Activated CD4-positive, alpha-beta T cell treated with anti-CD3 and anti-CD28 coated beads for 4 hours (primary cell): Measurements from ENCODE around the gene ILK.

Experiments
- DNase-seq, 2 donors: peaks; one replicate each; pipeline ENCODE4 v3.0.0-alpha.2; 2020

ILK gene

DNA sequence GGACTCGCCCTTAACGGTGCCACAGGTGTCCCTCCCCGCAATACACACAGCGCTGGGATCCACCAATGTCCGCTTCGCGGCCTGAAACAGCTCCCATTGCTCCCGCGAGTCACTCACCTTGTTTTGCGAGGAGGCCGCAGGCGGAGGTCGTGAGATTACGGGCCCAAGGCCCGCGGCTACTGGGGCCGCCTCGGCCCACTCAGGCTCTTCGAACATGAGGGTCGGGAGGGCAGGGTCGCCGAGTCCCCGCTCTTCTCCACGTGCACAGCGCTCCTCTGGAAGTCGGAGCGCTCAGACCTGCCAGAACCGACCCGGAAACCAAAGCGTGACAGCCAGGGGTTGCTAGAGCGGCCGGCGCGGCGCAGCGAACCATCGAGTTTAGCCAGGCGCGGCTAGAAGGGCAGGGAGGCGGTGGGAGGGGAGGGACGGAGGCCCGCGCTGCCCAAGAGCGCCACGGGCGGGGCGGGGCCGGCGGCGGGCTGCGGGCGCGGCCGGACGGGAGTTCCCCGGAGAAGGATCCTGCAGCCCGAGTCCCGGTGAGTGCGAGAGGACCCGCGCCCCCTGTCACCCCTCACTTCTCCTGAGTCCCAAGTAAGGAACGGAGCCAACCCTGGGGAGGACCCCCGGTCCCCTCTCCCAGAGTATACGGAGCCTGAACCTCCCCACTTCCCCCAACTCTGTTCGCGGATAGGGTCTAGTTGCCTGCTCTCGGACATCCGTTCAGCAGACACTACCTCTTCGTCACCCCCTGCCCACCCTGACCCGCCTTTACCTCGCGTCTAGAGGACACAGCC, at the start of gene ILK, which contains the start of gene RRP8:
ILK (plus strand) TSS at position 488 of the 794 bp plus-strand sequence. CDS start 498 bp downstream, outside the sequence.
RRP8 (minus strand) TSS at position 330 of the 794 bp plus-strand sequence; CDS start at position 216, 114 bp downstream.
- DNase-seq: peak; percentile 81 to 82

DNA sequence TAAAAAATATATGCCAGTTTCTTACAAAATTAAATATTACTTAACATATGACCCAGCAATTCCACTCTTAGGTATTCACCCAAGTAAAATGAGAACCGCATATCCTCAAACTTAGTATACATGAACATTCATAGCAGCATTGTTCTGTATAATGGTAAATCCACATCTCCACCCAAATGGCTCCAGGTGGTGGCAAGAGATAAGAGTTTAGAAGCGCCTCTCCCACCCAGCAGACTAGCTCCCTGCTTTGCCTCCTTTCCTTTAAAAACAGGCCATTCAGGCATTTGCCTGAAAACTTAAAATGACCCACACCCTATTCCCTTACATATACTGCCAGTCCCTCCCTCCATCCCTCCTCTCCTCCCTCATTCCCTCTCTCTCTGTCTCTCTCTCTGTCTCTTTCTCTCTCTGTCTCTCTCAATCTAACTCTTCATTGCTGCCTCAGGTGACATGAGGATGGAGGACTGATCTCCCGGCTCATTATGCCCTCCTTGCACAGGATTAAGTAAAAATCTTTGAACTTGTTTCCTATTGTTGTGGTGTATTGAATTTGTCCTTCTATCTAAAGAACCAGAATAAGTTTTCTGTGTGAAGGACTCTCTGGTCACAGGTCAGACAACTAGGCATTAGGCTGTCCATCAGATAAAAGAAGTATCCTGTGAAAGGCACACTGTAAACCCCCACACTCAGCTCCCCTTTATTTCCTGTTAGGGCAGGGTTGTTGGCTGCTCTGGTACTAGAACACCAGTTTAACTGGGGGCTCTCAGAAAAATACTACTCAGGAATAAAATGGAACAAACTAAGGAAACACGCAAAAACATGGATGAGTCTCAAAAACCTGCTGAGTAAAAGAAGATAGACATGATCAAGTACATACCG, 48.5 kb upstream of the ILK start:
- no peak for DNase-seq

DNA sequence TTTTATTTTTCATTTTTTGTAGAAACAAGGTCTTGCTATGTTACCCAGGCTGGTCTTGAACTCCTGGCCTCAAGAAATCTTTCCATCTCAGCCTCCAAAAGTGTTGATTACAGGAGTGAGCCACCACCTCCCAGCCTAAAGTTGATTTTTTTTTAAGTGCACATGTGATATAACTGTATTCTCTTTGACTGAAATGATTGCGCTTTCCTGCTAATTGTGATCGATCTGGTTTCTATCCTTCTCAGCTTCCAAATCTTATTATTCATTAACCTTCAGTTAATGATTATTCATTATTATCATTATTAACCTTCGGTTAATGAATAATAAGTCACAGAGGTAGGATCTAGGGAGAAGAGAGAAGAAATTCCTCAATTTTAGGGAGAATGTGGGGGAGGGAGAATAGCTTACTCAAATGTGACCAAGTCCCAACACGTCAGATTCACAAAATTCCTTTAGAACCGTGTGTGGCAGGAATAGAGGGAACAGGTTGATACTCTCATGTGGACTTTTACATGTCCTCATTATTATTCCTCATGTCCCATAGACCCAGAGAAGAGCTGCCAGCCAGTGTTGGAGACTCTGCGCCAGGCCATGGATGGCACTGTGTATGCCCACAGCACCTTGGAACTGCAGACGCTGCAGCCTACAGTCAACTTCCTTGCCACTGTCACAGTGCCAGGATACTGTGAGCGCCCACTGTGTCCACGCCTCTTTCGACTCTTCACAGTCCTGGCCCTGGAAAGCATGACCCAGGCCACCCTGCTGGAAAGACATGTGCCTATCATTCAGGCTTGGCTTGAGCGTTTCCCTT, 47.2 kb upstream of the ILK start:
- no peak for DNase-seq

DNA sequence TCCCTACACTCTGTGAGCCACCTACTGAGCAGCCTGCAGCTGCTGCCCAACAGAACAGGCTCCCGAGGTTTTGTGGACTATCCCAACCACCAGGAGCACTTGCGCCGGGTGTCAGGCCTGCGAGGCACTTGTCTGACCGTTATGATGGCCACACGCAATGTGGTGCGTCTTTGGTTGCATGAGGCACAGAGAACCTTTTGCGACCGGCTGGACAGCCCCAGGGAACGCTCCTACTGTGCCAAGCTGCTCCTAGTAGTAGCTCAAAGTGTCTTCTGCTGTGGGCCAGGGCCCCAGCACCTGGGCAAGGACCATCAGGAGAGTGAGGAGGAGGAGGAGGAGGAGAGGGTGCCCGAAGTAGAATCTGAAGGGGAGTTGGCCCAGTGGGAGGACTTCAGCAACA, 46.5 kb upstream of the ILK start:
- DNase-seq: no peak

DNA sequence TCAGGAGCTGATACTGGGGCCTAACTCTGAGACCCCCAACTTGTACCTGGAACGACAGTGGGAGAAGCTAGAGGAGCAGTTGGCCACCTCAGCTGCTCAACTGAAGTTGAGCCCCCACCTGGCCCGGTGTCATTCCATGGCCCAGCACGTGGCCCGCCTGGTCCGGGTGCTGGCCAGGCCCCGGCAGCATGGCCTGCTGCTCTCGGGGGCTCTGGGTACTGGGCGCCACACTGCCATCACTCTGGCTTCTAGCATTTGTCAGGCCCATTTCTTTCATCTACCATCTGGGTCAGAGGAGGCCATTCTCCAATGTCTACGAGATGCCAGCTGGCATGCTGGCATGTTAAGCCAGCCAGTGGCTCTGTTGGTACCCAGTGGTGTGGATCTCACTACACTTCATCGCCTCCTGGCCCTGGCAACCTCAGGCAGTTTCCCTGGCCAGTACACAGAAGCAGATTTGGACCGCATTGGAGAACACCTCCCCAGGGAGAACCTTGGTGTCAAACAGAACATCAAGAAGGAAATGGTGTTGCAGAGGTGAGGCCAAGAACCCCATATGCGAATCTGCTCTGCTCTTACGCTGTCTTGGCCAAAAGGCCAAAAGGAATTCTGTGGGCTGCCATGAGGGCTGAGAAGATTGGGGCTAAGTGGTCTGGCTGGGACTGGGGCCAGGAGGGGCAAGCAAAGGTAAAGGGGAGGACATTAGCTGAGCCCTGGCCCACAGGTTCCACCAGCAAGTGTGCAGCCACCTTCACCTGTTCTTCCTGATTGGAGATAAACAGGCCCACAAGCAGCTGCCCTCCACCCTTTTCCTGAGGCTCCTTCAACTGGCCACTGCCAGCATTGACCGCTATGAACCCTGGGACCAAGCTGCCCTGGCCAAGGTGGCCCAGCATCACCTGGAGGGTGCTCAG, 45.6 kb upstream of the ILK start:
- no peak for DNase-seq

DNA sequence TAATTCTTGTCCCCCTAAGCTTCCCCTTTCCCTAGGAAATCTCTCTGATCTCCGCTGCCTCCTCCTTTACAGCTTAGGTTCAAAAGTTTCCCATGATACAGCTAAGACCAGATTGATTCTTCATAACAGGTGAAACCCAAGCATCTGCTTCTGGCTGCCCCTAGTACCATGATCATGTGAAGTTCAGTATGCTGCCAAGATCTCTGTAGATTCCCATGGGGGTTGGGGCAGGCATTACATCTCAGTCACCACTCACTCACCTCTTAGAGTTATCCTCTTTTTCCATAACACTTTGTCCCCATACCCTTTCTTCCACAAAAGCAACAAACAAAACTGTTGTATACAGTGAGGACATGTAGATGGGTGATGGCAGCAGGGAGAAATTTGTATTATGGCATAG, 44.2 kb upstream of the ILK start:
- DNase-seq: no peak

DNA sequence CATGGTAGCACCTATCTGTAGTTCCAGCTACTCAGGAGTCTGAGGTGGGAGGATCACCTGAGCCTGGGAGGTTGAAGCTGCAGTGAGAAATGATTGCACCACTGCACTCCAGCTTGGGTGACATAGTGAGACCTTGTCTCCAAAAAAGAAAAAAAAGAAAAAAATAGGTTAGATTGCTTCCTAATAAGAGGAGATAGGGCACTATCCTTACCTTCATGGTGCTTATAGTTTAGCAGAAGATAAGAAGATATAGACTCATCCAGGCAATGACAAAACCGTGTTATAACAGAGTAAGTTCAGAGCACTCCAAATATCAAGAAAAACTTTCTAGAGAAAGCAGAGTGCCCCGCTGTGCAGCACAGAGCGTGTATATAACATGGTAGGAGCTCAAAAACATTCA, 42.3 kb upstream of the ILK start:
- DNase-seq: no peak

DNA sequence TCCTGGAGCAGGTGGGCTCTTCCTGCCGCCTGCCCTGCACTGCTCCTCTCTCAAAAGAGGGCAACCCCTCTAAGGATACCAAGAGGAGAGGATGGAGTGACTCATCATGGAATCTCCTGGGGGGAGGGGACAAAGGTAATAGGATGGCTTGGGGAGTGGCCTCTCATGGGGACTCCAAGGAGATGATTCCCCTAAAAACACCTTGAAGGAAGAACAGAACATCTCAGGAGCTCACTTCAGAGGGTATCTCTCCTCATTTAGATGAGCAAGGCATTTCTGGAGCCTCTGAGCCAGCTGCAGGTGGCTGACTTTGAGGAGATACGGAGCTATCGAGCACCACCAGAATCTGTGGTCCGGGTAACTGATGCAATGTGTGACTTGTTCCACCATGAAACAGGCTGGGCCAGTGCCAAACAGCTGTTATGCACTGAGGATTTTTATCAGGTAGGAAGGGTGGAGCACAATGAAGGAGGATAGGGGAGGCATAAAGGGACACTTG, 40.4 kb upstream of the ILK start:
- DNase-seq: no peak

DNA sequence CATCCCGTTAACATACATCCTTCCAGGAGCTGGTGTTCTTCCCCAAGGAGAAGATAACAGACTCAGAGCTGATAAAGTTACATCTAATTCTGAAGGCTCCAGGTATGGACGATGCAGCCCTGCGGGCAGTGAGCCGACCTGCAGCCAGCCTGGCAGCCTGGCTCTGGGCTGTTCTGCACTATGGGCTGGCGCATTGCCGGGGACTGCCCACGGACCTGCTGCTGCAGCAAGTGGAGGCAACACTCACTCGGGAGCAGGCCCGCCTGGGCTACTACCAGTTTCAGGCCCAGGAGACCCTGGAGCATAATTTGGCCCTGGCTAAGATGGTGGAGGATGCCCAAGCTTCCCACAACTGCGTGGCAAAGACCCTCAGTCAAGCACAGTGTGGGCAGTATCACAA, 39.9 kb upstream of the ILK start:
- DNase-seq: no peak

DNA sequence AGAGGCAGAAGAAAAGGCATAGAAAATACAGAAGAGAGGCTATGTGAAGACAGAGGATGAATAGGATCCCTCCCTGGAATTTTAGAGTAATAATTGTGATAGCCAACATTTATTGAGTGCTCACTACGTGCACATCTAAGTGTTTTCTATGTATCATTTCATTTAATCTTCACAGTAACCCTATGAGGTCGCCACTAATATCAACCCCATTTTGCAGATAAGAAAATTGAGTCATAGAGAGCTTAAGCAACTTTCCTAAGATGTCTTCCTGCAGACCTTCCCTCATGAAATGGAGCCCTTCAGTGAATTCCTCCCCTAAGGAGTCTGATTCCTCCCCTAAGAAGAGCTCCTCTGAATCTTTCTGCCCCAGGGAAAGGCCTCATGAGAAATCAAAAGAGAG, 38.2 kb upstream of the ILK start:
- no peak for DNase-seq

DNA sequence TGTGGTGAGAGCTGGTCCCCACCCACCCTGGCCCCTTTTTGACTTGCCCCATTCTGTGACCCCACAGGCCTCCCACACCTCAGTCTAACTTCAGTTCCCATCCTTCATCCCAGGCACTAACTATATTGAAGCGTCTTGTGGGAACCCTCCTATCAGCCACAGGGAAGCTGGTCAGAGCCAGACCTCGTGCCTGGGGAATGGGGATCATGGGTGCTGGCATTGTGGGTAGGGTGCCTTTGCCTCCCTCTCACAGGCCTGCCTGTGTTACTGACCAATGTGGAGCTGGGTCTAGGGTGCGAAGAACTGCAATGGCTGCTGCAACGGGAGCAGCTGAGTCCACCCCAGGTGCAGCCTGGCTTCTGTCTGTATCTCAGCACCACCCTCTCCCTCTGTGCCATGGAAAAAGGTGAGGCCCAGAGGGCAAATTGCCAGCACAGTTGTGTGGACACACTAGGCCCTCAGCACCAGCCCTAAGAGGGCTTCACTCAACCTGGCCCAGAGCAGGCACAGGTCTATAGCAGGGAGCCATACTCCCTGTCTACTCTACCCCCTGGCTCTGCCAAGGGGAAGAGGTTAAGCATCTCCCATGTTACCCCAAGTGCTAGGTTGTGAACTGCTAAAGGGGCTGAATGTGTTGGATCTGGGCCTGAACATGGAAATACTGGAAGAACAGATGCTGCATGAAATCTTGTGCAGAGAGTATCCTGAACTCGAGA, 37.4 kb upstream of the ILK start:
- no peak for DNase-seq

DNA sequence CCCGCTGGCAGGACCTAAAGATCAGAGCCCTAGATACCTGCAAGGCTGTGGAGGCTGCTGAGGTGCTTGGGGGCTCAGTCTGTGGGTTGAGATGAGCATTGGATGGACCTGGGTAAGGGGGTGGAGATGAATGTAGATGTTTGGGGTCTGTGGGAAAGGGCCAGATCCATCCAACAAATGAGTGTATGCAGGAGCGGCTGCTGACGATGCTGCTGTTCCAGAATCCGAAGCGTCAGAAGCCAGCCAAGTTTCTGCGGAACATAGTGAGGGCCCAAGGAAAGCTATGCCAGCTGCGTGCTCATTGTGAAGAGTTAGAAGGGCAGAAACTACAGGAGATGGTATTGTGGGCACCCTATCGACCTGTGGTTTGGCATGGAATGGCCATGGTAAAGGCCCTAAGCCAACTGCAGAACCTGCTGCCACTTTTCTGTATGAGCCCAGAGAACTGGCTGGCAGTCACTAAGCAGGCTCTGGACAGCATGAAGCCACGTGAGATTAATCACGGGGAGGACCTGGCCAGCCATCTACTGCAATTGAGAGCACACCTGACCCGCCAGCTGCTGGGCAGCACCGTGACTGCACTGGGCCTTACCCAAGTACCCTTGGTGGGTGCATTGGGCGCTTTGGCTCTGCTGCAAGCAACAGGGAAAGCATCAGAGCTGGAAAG, 36.7 kb upstream of the ILK start:
- DNase-seq: no peak

DNA sequence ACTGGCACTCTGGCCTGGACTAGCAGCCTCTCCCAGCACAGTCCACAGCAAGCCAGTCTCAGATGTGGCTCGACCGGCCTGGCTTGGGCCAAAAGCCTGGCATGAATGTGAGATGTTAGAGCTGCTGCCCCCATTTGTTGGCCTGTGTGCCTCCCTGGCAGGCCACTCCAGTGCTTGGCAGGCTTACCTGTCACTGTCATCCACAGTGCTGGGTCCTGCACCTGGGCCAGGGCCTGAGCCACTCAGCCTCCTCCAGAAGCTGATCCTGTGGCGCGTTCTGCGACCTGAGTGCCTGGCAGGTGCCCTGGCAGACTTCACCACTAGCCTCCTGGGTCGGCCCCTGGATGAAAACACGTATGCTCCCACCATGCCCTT, 36.2 kb upstream of the ILK start:
- no peak for DNase-seq

DNA sequence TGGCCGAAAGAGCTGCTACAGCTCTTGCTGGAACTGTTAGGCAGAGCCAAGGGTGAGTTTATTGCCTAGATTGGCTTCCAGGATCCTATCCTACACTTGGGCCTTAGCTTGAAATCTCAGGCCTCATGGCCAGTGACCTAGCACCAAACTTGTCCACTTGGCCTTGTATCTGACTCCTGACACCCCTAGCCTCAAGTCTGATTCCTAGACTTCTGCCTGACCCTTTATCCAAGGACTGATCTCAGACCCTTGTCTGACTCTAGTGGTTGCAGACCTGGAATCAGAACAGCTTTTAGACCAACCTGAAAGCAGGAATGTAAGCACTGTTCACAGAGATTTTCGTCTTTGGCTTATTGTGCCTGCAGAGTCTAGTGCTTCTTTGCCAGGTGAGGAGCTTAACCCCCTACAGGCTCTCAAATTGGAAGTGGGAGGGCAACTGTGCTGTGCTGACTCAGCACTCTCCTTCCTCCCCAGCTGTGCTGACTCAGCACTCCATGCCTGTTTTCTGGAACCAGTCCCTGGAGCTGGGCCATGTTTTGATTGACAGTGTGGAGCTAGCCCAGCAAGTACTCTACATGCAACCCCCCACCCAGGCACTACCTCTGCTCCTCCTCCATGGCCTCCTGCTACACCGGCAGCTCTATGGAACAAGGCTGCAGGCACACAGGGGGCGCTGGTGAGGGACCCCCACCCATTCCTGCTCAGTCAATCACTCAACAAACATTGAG, 35.2 kb upstream of the ILK start:
- no peak for DNase-seq

DNA sequence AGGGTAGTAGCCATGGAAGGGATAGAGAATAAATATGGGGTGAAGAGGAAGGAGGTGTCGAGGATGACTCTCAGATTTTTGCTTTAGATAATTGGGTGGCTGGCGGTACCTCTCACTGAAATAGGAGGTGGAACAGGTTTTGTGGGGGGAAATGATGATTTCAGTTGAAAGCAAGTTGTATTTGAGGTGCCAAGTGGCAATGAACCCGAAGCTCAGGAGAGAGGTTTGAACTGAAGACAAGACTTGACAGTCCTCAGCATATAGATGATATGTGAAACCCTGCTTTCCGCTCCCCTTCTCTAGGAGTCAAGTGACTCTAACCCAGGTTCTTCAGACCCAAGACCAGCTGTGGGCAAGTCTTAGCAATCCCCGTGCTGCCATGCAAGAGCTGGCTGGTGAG, 33.9 kb upstream of the ILK start:
- DNase-seq: no peak

DNA sequence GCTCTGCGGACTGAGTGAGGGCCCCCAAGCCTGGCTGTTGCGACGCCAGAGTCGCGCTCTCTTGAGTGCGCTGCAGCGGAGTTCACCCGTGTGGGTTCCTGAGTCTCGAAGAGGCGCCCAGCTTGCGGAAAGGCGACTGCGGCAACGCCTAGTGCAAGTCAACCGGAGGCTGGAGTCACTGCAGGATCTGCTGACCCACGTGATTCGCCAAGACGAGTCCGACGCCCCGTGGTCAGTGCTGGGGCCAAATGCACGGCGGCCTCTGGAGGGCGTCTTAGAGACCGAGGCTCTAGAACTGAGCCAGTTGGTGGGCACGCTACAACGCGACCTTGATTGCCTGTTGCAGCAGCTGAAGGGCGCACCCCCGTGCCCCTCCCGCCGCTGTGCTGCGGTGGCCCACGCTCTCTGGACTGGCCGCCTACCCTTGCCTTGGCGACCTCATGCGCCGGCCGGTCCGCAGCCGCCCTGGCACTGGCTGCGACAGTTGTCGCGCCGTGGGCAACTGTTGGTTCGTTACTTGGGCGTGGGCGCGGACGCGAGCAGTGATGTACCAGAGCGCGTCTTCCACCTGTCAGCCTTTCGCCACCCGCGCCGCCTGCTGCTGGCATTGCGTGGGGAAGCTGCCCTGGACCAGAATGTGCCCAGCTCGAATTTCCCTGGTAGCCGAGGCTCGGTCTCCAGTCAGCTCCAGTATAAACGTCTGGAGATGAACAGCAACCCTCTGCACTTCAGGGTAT, 32.7 kb upstream of the ILK start:
- no peak for DNase-seq

DNA sequence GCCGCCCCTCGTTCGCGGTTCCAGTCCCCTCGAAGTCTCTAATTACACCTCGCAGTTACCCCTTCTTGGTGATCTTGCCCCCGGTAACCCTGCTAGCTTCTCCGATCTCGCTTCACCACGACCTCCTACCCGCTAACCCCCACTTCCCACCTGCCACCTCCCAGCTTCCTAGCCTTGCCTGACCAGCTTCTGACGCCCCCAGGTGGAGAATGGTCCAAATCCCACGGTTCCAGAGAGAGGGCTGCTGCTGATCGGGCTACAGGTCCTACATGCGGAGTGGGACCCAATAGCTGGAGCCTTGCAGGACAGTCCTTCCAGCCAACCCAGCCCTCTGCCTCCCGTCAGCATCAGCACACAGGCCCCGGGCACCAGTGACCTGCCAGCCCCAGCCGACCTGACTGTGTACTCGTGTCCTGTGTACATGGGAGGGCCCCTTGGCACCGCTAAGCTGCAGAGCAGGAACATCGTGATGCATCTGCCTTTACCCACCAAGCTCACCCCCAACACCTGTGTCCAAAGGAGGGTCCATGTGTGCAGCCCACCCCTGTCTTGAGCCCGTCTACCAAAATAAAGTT, 32.1 kb upstream of the ILK start:
- no peak for DNase-seq

DNA sequence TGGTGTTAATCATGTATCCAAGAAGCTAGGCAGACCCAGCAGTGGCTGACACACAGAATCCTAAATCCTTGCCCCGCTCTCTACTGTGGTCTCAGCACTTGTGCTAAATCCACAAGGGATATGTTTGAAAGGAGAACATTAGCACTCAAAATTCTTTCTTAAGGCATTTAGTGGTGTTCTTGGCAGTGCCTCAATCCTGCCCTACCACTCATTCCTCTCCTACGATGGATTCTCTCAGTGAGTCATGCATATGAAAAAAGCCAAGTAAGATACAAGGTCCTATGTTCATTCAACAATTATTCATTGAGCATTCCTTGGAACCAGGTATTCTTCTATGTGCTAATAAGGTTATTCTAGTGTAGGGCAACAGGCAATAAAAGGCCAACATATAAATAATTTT, 31.4 kb upstream of the ILK start:
- DNase-seq: no peak
